ENCODE measurements around the gene MUC4. TPM values are rescaled to one million over a fixed set of nuclear protein-coding genes. Genes with fewer than 3 reads are reported as not detected.
"Not testable (repeated sequence)": the region's sequence is repeated elsewhere in the genome, so short reads cannot be mapped to it uniquely, and the experiment has no call there.

Gene MUC4
- total RNA-seq, 2 experiments from 2014 or later = 0.06 TPM; not detected in 1

GRCh38 chr3:195812366-195812765 is 637 bp upstream of the MUC4 start:
- Mint-ChIP-seq H3K27me3 (peaks cover 8% of the 10 kb centered on the region), H3K4me3 (no peak overlapping the region), H3K27ac (no peak overlapping the region), H3K4me1 (peaks cover 6% of the 10 kb centered on the region), H3K9me3 (no peaks in the 10 kb centered on the region), H3K36me3 (no peaks in the 10 kb centered on the region)
- ATAC-seq (ENCODE audit: low read depth) (no peak), DNase-seq (no peak)
- POLR2A ChIA-PET = no interaction called here

DNA sequence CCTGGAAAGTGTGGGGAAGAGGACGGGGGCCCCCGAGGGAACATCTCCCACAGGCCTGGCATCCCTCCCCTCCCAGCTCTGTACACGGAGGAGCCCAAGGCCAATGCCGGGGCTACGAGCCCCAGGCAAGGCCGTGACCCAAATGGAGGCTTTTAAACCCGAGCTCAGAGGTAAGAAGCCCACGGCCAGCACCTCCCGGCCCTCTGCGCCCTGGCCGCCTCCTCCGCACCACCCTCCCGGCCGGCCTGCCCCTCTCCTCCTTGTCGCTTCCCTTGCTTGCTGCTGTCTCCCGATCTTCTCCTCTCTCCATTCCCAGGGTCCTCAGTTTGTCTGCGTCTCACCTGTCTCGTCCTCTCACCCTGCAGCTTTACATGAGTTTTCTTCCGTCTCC is 1.3 kb downstream of the MUC4 start:
- H3K9me3 Mint-ChIP-seq = peaks cover 2% of the 10 kb centered on the region
- peaks cover 3% of the 10 kb centered on the region for H3K36me3 Mint-ChIP-seq
- H3K4me1 Mint-ChIP-seq = peaks cover 13% of the 10 kb centered on the region
- peaks cover 8% of the 10 kb centered on the region for H3K27me3 Mint-ChIP-seq
- no peak overlapping the region for H3K4me3 Mint-ChIP-seq
- peak; percentile 15 for ATAC-seq (ENCODE audit: low read depth)
- H3K27ac Mint-ChIP-seq = no peak overlapping the region
- DNase-seq = no peak
- POLR2A ChIA-PET = no interaction called here

GRCh38 chr3:195809796-195810454 is 1.8 kb downstream of the MUC4 start:
- POLR2A ChIA-PET = no interaction called here
- Mint-ChIP-seq H3K4me3 (no peak overlapping the region), H3K27ac (no peak overlapping the region)

DNA sequence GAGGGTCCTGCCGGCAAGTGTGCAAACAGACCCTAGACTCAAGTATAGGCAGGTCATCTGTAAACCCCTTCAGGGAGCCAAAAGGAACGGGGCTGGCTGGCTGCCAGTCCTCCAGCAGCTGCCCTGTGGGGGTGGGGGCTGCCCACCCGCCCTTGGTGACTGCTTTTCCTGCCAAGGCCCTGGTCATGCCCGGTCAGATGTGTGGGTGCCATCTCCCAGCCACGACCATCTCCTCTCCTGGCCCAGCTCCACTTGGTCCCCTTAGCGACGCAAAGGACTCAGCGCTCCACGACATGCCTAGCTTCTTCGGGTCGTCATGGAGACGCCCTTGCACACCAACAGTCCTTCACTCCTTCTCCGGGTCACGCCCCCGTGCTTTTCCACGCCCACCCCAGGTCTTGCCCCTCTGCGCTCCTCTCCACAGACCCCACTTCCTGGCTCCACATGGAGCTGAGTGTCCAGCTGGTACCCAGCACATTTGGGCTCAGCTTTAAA is 2.4 kb downstream of the MUC4 start:
- H3K36me3 Mint-ChIP-seq = peaks cover 11% of the 10 kb centered on the region
- peaks cover 2% of the 10 kb centered on the region for H3K9me3 Mint-ChIP-seq
- H3K4me1 Mint-ChIP-seq = peaks cover 24% of the 10 kb centered on the region
- H3K27ac Mint-ChIP-seq = no peak overlapping the region
- POLR2A ChIA-PET = no interaction called here
- peaks cover 8% of the 10 kb centered on the region for H3K27me3 Mint-ChIP-seq
- DNase-seq (no peak), ATAC-seq (ENCODE audit: low read depth) (no peak)
- H3K4me3 Mint-ChIP-seq = no peak overlapping the region

More at GRCh38 chr3:195809796-195810454, 1.8 kb downstream of the MUC4 start:
- DNase-seq (no peak), ATAC-seq (ENCODE audit: low read depth) (no peak)
- Mint-ChIP-seq H3K4me1 (peaks cover 18% of the 10 kb centered on the region), H3K27me3 (peaks cover 8% of the 10 kb centered on the region), H3K9me3 (peaks cover 2% of the 10 kb centered on the region), H3K36me3 (peaks cover 8% of the 10 kb centered on the region)

GRCh38 chr3:195808741-195809290 is 2.9 kb downstream of the MUC4 start:
- Mint-ChIP-seq H3K4me1 (peaks cover 29% of the 10 kb centered on the region), H3K27me3 (peaks cover 8% of the 10 kb centered on the region), H3K36me3 (peaks cover 16% of the 10 kb centered on the region), H3K9me3 (peaks cover 3% of the 10 kb centered on the region), H3K27ac (no peak overlapping the region), H3K4me3 (no peak overlapping the region)
- DNase-seq (no peak), ATAC-seq (ENCODE audit: low read depth) (no peak)
- POLR2A ChIA-PET = no interaction called here

DNA sequence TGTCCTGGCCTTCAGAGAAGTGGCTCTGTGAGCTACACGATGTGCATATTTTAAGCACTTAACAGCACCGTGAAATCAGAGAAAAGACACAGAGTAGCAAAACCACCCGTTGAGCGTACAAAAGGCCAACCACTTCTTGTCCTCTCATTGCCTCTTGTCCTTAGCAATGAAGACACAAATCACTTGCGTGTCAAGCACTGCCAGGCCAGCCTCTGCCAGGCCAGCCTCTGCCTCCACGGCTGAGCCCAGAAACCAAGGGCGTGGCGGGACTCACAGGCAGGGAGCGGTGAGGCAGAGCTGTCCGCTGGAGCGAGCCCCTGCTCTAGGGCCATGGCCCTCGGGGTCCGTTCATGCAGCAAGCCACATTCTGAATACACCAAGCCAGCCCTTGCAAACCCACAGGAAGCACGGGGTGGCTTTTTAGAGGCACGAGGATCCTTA is 4.0 kb downstream of the MUC4 start:
- Mint-ChIP-seq H3K36me3 (peaks cover 20% of the 10 kb centered on the region), H3K4me1 (peaks cover 40% of the 10 kb centered on the region)

DNA sequence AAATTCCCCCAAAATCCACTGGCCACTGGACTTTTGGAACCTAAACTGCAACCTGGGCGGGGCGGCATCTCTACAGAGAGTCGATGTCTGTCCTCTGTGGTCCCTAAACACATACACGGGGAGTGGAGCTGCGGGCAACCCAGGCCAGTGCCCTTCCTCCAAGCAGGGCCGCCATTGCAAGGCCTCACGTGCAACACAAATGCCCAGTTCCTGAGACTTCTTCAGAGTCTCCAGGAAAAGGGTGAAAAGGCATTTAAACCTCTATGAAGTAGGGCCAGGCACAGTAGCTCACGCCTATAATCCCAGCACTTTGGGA is 4.9 kb downstream of the MUC4 start:
- POLR2A ChIA-PET = no interaction called here
- peaks cover 9% of the 10 kb centered on the region for H3K9me3 Mint-ChIP-seq
- H3K4me3 Mint-ChIP-seq = no peak overlapping the region
- H3K27me3 Mint-ChIP-seq = peaks cover 7% of the 10 kb centered on the region
- no peak overlapping the region for H3K27ac Mint-ChIP-seq
- DNase-seq = no peak
- H3K36me3 Mint-ChIP-seq = peaks cover 24% of the 10 kb centered on the region
- H3K4me1 Mint-ChIP-seq = peaks cover 48% of the 10 kb centered on the region
- ATAC-seq (ENCODE audit: low read depth) = no peak

More for the DNA sequence above, 4.0 kb downstream of the MUC4 start:
- Mint-ChIP-seq H3K27ac (no peak overlapping the region), H3K9me3 (peaks cover 9% of the 10 kb centered on the region), H3K27me3 (peaks cover 8% of the 10 kb centered on the region), H3K4me3 (no peak overlapping the region)
- ATAC-seq (ENCODE audit: low read depth) (no peak), DNase-seq (no peak)
- POLR2A ChIA-PET = no interaction called here

- POLR2A ChIA-PET = no interaction called here
- Mint-ChIP-seq H3K4me3 (no peak overlapping the region), H3K4me1 (peaks cover 53% of the 10 kb centered on the region)
Measured at GRCh38 chr3:195806211-195806915, 5.4 kb downstream of the MUC4 start.

GRCh38 chr3:195805588-195805987 is 6.1 kb downstream of the MUC4 start:
- ATAC-seq (ENCODE audit: low read depth); H3K4me3 Mint-ChIP-seq; H3K27me3 Mint-ChIP-seq; DNase-seq; POLR2A ChIA-PET: not testable (repeated sequence)
- Mint-ChIP-seq H3K27ac (peak overlapping the region; percentile 83), H3K4me1 (peaks cover 54% of the 10 kb centered on the region), H3K36me3 (peaks cover 25% of the 10 kb centered on the region), H3K9me3 (peaks cover 10% of the 10 kb centered on the region)

More at GRCh38 chr3:195806211-195806915, 5.4 kb downstream of the MUC4 start:
- H3K36me3 Mint-ChIP-seq = peaks cover 25% of the 10 kb centered on the region
- no peak for DNase-seq
- peak overlapping the region; percentile 76 for H3K27ac Mint-ChIP-seq
- peaks cover 7% of the 10 kb centered on the region for H3K27me3 Mint-ChIP-seq
- peaks cover 10% of the 10 kb centered on the region for H3K9me3 Mint-ChIP-seq
- ATAC-seq (ENCODE audit: low read depth) = no peak

DNA sequence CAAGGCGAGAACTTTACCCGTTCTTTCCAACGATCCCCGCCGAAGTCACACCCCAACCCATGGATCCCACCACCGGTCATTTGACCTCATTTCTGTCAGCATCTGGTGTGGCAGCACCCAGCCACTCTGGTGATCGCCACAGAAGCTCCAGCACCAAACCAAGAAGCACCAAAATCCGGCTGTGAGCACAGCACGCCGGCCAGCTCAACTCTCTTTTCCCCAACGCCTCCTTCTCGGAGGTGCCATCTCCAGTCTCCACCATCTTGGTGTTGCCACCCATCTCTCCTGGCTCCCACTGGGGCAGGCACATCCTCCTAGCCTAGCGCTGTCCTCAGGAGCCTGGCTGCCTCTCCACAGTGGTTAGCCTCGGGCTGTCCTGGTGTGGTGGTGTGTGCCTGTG is 6.5 kb downstream of the MUC4 start:
- Mint-ChIP-seq H3K36me3 (peaks cover 25% of the 10 kb centered on the region), H3K4me1 (peaks cover 54% of the 10 kb centered on the region), H3K4me3 (peak overlapping the region; percentile 42), H3K9me3 (peaks cover 10% of the 10 kb centered on the region), H3K27me3 (peaks cover 4% of the 10 kb centered on the region), H3K27ac (peak overlapping the region; percentile 83)
- no peak for ATAC-seq (ENCODE audit: low read depth)
- POLR2A ChIA-PET = no interaction called here
- DNase-seq = no peak

DNA sequence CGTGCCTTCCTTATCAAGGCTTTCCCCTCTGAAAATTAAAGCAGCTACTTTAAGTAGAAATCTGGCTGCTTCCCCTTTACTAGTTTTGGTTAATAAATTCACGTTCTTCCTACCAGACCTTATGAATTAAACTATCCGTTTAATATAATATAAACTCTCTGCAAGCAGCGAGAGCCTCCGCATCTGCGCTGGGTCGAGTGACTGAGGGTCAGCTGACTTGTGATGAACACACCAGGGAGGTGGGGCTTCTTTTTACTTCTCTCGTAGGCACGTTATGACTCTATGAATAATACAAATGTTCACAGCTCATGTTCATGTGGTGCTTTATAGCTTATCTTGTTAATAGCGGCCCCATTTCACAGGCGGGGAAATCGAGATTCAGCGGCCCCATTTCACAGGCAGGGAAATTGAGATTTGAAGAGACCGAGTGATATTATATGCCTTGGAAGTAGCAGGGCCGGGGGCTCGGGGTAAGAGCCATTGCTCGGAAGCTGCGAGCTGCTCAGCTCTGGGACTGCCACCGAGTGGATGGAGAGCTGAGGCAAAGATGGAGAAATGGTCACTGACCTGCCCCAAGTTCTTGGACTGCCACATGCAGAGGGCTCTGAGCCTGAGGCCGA is 8.3 kb downstream of the MUC4 start:
- DNase-seq (no peak), ATAC-seq (ENCODE audit: low read depth) (no peak)
- H3K27me3 Mint-ChIP-seq = peaks cover 2% of the 10 kb centered on the region
- peaks cover 25% of the 10 kb centered on the region for H3K36me3 Mint-ChIP-seq
- H3K27ac Mint-ChIP-seq = peak overlapping the region; percentile 93
- H3K4me3 Mint-ChIP-seq = peak overlapping the region; percentile 55
- POLR2A ChIA-PET = interaction anchor here (1.0 kb wide), 1 partner anchor 56 kb away, joined by 3 read pairs; no protein-coding TSS in a partner anchor
- peaks cover 10% of the 10 kb centered on the region for H3K9me3 Mint-ChIP-seq
- peaks cover 53% of the 10 kb centered on the region for H3K4me1 Mint-ChIP-seq

- ATAC-seq (ENCODE audit: low read depth) (no peak), DNase-seq (no peak)
- peak overlapping the region; percentile 93 for H3K27ac Mint-ChIP-seq
- POLR2A ChIA-PET = interaction anchor here (1.0 kb wide), 1 partner anchor 55 kb away, joined by 3 read pairs; no protein-coding TSS in a partner anchor
- H3K36me3 Mint-ChIP-seq = peaks cover 25% of the 10 kb centered on the region
- peaks cover 2% of the 10 kb centered on the region for H3K27me3 Mint-ChIP-seq
- peaks cover 10% of the 10 kb centered on the region for H3K9me3 Mint-ChIP-seq
- peak overlapping the region; percentile 73 for H3K4me3 Mint-ChIP-seq
- peaks cover 53% of the 10 kb centered on the region for H3K4me1 Mint-ChIP-seq
Measured at GRCh38 chr3:195802795-195803194, 8.9 kb downstream of the MUC4 start.

DNA sequence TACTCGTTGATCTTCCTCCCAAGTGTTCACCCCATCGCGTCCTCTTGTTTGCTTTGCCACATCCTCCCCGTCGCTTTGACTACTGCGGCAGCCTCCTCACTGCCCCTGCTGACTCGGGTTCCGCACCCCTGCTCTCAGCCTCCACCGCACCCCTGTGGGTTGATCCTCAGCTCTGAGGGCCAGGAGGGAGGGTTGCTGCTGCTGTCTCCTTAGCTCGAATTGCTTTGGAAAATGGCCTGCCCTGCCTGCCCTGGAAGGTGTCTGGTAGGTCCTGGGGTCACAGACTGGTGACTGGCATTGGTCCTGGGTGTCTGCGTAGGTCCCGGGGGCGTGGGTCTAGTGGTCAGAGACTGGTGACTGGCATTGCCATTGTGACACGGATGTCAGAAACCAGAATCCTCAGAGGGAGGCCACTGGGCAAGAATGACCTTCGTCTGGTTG is 9.4 kb downstream of the MUC4 start:
- H3K4me3 Mint-ChIP-seq = peak overlapping the region; percentile 73
- ATAC-seq (ENCODE audit: low read depth) (peak; percentile 59), DNase-seq (peak; percentile 49)
- H3K36me3 Mint-ChIP-seq = peaks cover 25% of the 10 kb centered on the region
- peak overlapping the region; percentile 93 for H3K27ac Mint-ChIP-seq
- POLR2A ChIA-PET = no interaction called here
- H3K27me3 Mint-ChIP-seq = peaks cover 2% of the 10 kb centered on the region
- H3K4me1 Mint-ChIP-seq = peaks cover 50% of the 10 kb centered on the region
- H3K9me3 Mint-ChIP-seq = peaks cover 10% of the 10 kb centered on the region

All from activated naive CD8-positive, alpha-beta T cell treated with anti-CD3 and anti-CD28 coated beads, Interleukin-2, amount 10 ng/mL, durations not matched to agents 7 days and 5 days (primary cell).